ENCODE data around the gene ZIC4.

ZIC4 gene

GRCh38 chr3:147417551-147418295, 11.4 kb upstream of the ZIC4 start:
- no peak for FAIRE-seq

- FAIRE-seq = no peak
These were observed 10.6 kb upstream of the ZIC4 start for GRCh38 chr3:147416931-147417330.

- no peak for FAIRE-seq
These were observed 9.5 kb upstream of the ZIC4 start for GRCh38 chr3:147415874-147416273.

GRCh38 chr3:147415286-147415685, 8.9 kb upstream of the ZIC4 start:
- FAIRE-seq = no peak

GRCh38 chr3:147414390-147415138, 8.2 kb upstream of the ZIC4 start:
- no peak for FAIRE-seq

- no peak for FAIRE-seq
These were observed 7.5 kb upstream of the ZIC4 start for GRCh38 chr3:147413686-147414389.

GRCh38 chr3:147412917-147413685, 6.8 kb upstream of the ZIC4 start:
- no peak for FAIRE-seq

GRCh38 chr3:147412261-147412916, 6.0 kb upstream of the ZIC4 start:
- FAIRE-seq = no peak

GRCh38 chr3:147411815-147412241, 5.5 kb upstream of the ZIC4 start:
- FAIRE-seq = no peak

GRCh38 chr3:147411238-147411814, 5.0 kb upstream of the ZIC4 start:
- FAIRE-seq = no peak

- FAIRE-seq = no peak
These were observed 4.3 kb upstream of the ZIC4 start for GRCh38 chr3:147410526-147411237.

- no peak for FAIRE-seq
These were observed 3.8 kb upstream of the ZIC4 start for GRCh38 chr3:147410116-147410525.

GRCh38 chr3:147409143-147410115, 3.1 kb upstream of the ZIC4 start, which contains the start of gene ZIC1:
TSS of gene ZIC1 (plus strand) at chr3:147409365. CDS start at chr3:147410113, 748 bp downstream.
- FAIRE-seq = no peak

GRCh38 chr3:147408188-147409100, 2.1 kb upstream of the ZIC4 start:
- no peak for FAIRE-seq

- no peak for FAIRE-seq
These were observed 1.3 kb upstream of the ZIC4 start for GRCh38 chr3:147407498-147408187.

GRCh38 chr3:147407114-147407497, 763 bp upstream of the ZIC4 start:
- no peak for FAIRE-seq

GRCh38 chr3:147405231-147406027, 914 bp downstream of the ZIC4 start:
- FAIRE-seq = no peak

Data from TTC549 (cell line).